Measurements from ENCODE around the gene CUX1.

Gene CUX1

DNA sequence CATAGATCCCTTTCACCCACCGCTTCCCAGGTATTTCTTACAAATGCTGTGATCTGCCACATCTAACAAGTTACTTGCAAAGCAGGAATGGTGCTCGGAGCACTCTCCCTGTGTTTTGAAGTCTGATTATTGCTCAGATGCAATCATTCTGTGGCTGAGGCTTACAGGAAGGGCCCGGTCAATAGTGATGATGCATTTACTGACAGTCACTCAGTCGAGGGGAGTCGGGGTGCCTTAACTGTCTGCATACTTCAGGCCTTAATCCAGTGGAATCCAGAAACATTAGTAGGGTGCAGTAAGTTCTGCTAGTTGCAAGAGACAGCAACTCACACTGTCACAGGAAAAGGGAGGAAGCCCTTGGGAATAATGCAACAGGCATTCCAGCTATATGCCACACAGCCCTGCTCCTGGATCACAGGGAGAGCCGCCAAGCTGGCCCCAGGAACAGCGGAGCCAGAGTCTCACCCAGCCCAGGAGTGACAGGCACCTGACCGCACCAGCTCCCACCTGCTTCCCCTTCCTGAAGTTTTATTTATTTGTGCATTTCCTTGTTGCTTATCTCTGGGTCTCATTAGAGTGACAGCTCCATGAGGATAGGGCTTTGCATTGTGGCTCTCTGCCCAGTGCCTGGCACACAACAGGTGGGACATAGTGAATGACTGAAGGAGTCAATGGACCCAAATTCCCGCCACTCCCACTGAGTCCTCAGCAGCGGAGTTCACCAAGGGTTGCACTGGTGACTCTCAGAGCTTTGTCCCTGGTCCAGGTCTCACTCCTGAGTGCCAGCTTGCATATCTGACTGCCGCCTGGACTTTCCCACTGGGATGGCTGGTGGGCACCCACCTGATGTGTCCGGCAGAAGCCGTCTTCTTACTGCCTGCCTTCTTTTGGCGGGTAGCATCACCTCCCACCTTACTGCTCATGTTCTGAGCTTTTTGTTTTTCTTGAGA is 256.8 kb downstream of the CUX1 start:
- DNase-seq (ENCODE audit: low read depth), result no peak

DNA sequence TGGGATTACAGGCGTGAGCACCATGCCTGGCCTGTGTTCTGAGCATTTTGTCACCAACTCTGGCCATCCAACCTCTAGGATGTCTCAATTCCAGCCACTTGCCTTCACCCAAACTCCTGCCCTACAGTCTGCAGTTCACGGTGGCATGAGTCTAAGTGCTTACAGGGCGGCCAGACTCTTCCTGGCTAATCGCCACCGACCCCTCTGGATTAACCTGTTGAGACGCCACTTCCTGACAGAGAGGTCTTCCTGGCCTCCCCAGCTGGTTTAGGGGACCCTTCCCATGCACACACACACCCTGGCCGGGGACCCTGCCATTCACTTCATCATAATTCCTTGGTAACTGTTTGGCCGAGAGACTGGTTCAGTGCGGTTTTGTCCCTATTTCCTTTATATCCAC is 257.7 kb downstream of the CUX1 start:
- no peak for DNase-seq (ENCODE audit: low read depth)

DNA sequence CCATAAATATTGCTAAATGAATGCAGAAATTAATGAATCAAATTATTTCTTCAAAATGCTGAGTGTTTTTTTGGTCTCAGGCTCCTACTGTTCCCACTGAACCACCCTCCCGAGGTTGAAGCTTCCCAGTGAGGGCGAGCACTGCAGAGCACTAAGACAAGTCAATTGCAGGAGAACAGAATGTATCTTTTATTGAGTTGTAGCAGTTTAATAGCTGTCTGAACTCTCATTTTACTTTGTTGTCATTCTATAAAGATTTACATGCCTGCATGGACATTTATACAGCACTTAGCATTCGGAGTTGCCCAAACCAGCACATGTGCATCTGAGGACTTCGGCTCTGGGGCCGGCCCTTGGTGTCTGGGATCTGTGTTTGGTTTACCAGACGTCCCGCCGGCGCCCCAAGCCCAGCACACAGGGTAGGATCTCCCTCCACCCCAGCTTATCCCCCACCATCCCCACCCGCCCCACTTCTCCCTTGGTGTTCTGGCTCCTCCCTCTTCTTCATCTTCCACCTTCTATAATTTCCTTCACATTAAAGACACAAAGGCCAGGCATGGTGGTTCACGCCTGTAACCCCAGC is 258.2 kb downstream of the CUX1 start:
- no peak for DNase-seq (ENCODE audit: low read depth)

DNA sequence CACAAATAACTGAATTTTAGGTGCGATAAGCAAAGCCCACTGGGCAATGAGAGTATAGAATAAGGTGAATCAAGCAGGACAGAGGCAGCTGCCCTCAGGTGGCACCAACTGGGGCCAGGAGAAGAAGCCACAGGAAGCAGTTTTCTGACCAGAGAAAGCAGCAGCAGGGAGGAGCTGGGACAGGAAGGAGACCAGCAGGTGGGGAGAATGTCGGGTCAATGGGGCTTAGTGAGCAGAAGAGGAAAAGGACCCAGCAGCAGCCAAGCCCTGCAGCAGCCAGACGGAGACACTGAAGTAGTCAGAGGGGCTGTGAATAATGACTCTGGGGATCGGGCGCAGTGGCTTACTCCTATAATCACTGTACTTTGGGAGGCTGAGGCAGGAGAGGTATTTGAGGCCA is 259.7 kb downstream of the CUX1 start:
- DNase-seq (ENCODE audit: low read depth), result no peak

DNA sequence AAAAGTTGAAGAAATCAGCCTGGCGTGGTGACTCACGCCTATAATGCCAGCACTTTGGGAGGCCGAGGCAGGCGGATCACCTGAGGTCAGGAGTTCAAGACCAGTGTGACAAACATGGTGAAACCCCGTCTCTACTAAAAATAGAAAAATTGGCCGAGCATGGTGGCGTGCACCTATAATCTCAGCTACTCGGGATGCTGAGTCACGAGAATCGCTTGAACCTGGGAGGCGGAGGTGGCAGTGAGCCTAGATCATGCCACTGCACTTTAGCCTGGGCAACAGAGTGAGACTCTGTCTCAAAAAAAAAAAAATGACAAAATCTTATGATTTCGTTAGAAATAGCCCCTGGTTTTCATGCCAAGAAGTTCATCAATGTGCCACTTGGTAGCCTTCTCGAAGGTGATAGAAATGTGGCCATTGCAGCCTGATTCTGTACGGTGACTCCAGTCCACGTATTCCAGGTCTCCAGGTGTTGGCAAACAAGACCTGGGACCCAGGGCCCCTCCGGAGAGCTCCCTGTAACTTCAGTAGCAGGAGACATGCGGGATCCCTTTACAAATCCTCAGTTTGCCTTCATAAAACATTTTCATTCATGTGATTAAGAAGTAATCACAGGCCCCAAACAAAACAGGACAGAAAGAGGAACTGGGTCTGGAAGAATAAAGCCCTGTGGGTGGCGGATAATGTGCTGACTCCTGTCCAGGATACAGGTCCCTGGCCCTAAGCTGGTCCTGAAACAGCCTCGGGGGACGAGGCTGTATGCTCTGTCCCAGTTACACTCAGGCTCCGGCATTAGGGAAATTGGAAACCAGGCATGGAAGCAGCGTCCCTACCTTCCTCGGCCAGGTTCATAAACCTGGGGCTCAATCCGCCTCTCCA is 262.0 kb downstream of the CUX1 start:
- DNase-seq (ENCODE audit: low read depth), result no peak

DNA sequence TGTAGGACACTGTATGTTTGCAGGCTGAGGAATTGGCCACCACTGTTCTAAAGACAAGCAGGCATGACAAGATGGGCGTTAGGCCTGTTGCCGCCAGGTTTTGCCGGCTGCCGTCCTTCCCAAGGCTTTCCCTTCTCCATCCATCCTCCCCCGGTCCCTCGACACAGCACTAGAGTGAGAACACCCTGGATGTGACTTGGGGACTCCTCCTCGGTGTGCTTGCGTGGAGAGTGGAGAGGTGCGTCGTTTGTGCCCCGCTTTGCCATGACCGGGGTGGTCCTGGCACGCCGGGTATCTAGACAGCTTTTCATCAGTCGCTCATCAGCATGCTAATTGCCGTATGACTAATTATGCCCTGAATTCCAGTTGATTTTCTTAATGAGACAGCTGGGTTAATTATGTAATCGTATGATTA is 262.6 kb downstream of the CUX1 start:
- no peak for DNase-seq (ENCODE audit: low read depth)

DNA sequence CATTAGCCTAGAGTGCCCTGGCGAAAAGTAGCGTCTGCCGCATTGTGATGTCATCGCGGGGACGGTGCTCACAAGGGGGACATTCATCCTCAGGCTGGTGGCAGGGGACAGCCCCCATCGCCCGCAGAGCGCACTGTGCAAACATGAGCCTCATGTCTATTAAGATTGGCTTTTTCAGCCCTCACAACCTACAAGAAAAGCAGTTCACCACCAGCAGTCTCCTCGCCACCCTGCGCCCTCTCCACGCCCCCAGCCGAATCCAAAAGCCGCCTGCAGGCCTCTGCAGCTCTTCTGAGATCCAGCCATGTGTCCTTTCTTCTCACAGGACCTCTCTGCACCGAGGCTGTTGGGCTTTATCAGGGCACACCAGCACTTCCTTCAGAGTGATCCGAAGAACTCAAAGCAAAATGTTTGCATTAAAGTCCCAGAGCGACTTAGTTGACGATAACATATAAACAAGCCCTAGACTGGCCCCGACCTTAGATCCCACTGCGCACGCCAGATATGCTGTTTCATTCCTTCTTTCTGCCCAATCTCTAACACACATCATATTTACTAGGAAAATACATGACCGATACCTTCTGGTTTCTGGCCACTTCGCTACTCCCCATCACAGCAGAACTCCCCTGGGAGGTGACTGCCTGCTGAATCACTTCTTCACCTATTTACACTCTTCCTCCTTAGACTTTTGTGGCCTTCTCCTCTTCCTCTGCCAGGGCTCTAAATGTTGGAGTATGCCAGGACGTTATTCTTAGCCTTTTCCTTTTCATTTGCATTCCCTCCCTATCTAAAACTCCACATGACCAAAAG is 263.2 kb downstream of the CUX1 start:
- no peak for DNase-seq (ENCODE audit: low read depth)

DNA sequence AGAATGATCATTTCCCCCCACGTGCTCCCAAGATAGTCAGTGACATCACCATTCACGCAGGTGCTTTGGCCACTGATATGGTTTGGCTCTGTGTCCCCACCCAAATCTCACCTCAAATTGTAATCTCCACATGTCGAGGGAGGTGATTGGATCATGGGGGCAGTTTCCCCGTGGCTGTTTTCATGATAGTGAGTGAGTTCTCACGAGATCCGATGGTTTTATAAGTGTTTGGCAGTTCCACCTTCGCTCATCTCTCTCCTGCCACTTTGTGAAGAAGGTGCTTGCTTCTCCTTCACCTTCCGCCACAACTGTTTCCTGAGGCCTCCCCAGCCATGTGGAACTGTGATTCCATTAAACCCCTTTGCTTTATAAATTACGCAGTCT is 263.8 kb downstream of the CUX1 start:
- DNase-seq (ENCODE audit: low read depth), result no peak

DNA sequence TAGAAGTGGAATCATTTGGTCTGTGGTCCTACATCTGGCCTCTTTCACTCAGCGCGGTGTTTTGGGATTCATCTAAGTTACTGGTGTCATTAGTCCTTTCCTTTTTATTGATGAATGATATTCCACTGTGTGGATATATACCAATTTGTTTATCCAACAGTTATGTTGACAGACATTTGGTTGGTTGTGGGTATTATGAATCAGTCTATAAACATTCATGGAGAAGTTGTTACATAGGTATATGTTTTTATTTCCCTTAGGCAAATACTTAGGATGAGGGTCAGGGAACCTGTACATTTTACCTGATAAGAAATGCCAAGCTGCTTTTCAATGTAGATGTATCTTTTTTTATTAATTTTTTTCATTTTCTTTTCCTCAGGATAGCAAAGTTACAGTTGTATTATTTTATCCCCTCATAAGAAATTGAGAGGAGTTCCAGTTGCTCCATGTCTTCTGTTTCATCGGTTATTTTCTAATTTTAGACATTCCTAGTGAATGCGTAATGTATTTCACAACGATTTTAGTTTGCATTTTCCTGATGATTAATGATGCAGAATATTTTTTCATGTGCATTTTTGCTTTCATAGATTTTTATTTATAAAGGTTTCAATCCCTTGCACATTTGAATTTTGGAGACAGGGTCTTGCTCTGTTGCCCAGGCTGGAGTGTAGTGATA is 265.4 kb downstream of the CUX1 start:
- no peak for DNase-seq (ENCODE audit: low read depth)

DNA sequence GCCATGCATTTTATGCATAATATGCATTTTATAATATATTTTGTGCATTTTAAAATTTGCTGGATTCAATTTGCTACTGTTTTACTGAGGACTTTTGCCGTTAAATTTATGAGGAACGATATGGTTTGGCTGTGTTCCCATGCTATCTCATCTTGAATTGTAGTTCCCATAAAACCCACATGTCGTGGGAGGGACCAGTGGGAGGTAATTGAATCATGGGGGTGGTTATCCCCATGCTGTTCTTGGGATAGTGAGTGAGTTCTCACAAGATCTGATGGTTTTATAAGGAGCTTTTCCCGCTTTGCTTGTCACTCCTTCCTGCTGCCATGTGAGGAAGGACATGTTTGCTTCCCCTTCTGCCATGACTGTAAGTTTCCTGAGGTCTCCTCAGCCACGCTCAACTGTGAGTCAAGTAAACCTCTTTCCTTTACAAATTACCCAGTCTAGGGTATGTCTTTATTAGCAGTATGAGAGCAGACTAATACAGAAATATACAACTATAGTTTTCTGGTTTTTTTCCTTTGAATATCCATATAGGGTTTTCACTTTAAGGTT is 267.9 kb downstream of the CUX1 start:
- DNase-seq (ENCODE audit: low read depth), result no peak

DNA sequence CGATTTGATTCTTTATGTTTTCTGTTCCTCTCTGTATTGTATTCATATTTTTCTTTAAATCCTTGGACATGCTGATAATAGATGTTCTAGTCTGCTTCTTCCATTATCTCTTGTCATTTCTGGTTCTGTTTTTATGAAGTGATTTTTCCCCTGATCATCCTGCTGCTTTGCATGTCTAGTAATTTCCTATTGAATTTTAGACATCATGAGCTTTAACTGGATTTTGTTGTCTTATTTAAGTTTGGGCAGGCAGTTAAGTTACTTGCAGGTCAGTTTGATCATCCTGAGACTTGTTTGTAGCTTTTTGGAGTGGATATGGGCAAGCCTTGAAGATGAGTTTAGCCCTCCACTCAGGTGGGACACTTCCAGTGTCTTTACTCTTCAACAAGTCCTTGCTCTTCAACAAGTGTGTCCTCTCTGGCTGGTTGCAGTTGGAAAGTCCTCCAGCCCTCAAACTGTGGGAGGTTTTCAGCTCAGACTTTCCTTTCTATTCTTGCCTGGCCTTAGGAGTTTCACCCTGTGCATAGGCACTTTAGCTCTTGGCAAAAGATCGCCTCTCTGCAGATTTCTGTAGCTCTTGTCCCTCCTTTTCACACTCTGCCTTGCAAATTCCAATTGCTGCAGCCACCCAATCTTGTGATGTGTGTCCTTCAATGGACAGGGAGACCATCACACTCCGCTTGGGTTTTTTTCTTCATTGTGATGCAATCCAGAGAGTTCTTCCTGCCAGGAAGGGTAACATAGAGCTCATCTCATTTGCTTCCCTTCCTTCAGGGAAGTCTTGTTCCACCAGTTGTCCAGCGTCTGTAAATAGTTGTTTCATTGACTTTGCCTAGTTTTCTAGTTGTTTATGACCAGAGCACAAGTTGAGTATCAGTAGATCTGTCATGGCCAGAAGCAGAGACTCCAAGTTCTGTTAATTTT is 272.0 kb downstream of the CUX1 start:
- no peak for DNase-seq (ENCODE audit: low read depth)

DNA sequence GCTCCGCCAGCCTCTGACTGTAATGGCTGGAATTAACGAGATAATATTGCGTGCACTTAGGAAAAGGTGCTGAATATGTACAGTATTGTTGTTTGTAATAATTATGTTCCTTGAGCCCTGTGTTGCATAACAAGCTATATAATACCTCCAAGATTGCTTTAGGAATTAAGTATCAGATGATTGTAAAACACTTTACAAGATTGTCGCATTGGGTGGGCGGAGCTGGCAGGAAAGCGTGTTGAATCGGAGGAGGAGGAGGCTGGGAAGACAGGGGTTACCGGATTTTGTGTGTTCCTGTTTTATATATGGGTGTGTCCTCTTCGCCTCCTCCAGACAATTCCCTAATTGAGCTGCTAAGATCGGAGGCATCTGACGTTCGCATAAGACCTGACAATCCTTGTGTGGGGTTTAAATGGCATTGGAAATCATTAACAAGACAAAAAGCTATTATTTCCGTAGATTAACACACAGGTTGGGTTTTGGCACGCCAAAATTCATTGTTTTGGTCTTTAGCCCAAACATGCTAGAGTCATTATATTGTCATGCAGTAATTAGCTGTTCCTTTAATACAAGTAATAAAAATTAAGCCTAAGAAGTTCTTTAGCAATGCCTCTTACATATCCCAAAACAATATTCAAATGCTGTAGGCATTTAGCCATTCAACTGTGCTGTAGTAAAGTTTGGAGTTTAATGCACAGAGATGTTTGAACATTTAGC is 276.3 kb downstream of the CUX1 start:
- no peak for DNase-seq (ENCODE audit: low read depth)

DNA sequence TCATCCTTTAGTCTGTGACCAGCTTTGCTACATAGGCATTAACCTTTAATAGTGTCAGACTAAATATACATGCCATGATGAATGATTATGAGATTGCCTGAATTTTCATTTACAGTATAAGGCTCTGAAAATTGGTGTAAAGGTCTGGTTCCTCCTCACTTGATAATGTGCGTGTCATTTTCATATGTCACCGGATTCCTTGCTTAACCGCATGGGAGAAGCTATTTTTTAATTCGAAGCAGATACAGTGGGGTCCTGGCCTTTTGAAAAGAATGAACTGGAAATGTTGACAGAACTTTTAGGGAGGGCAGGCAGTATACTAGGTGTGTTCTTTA is 276.9 kb downstream of the CUX1 start:
- no peak for DNase-seq (ENCODE audit: low read depth)

DNA sequence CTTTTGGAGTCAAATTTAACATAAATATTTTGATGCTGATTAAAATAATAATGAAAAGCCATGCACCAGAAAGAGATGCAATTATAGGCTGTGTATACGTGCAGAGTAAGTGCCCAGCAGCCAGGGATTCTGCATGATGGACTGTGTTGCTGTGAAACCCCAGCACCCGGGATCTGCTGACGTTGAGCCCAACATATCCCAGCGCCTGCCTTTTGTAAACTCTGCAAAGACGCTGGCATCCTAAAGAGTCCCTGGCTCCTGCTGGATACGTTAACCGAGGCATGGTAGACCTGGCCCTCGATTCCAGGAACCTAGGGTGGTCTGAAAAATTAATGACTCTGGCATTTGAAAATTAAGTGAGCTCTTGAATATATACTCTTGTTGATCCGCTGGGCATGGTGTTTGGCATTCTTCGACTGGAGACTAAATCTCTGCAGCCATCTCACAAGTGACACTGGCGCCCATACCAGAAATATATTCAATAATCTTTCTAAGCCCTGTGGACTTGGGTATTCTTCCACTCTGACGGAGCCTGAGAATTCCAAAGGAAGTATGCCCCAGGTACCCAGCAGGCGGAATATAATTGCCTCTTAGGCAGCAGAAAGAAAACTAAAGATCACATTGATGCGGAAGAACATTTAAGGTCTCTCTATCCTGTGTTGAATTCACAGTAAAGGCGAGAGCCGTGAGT is 278.0 kb downstream of the CUX1 start:
- DNase-seq (ENCODE audit: low read depth), result no peak

DNA sequence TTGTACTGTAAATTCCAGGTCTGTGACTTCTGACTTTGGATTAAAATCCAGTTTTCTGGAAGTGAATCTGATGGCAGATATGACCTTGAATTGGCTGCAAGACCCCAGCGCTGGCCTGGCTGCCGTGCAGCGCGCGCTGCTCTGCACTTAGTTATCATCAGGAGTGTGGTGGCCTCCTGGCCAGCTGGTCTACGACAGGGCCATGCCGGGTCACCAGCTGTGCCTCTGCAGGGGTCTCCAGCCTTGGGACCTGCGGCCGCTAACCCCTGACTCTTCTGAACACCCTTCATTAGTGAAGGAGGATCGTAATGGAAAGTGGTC is 278.5 kb downstream of the CUX1 start:
- DNase-seq (ENCODE audit: low read depth), result no peak

DNA sequence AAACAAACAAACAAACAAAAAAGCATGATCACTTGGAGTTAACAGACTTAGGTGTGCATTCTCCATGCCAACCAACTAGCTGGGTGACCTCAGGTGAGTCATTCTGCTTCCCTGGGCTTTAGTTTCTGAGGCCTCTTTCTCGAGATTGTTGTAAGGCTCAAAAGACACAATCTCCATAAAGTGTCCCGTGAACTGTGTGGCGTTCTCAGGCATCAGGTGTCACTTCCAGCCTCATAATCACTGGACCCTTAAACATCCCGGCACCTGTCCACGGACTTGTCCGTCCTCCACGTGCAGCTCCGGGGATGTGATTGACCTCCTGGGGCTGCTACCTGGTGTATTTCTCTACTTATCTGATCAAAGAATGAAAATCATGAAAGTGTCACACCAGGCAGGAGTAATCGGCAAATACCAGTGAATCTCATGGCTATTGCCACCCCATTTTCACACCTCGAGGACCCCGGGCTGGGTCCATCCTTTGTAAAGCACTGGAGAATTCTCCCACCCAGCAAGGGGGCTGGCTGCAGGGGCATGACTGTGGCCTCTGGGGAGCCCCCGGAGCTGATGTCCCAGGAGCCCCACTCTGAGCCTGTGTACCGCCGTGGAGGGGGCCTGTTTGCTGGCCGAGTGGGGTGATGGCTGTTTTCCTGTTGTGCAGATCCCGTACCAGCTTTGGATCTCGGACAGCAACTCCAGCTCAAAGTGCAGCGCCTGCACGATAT is 279.4 kb downstream of the CUX1 start:
- no peak for DNase-seq (ENCODE audit: low read depth)

DNA sequence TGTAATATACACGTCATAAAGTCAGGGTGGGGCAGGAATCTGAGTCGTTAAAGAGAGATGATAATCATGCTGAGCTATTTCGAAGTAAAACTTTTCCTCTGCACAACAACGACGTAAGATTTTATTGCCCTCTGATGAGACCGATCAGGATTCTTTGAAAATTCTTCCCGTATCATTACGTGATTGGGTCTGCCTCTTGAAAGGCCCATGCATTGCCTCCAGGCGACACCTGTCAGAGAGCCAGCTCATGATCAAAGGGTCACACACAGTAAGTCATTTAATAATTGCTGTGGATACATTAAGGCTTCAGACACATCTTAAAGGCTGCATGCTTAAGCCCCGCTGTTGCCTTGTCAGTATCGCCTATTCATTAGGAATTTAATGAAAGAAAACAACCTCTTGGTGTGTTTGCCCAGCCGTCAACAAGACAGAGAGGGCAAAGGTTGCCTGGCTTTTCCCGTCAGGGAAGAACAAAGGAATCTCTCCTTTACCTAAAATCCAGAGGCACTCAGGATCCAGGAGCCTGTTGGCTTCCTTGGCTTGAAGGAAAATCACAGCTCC is 280.3 kb downstream of the CUX1 start:
- DNase-seq (ENCODE audit: low read depth), result no peak

DNA sequence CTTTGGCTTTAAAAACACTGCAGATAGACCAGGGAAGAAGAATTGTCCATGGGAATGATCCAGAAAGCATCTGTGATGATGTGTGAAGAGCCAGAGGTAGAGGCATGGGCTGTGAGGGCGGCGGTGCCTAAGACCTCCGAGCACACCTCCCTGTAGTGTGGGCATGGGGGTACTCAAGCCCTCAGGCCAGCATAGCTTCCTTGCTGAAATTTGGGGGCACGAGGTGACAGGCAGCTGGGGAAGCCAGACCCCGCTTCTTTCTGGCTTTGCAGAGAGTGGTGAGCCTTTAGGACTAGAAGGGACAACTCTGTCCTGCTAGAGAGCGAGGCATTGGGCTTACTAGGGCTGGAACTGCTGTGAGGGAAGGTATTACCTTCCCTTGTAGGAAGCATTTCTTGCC is 281.6 kb downstream of the CUX1 start:
- DNase-seq (ENCODE audit: low read depth), result no peak
